H9 (cell line): ENCODE results near the gene TXNDC17. TPM values are rescaled to one million over a fixed set of nuclear protein-coding genes. Genes with fewer than 3 reads are reported as not detected.

Source experiments
- DNase-seq: peaks from one replicate; pipeline ENCODE4 v3.0.0-alpha.2; 2017
- H2AFZ ChIP-seq: one replicate; pipeline ENCODE4 v1.6.1; 2013; ENCODE audit warnings: mild to moderate bottlenecking, low read length, control low read depth, moderate library complexity
- H2AK5ac ChIP-seq: 2 replicates; pipeline ENCODE4 v1.6.1; 2013; ENCODE audit warnings: low read length, control low read depth, mixed read lengths; ENCODE audit not compliant: insufficient read length
- H2BK120ac ChIP-seq: one replicate; pipeline ENCODE4 v1.6.1; 2013; ENCODE audit warnings: low read depth, mild to moderate bottlenecking, low read length, control low read depth, inconsistent platforms; ENCODE audit not compliant: poor library complexity, severe bottlenecking
- H2BK12ac ChIP-seq: 2 replicates; pipeline ENCODE4 v1.6.1; 2013; ENCODE audit warnings: low read length, control low read depth, mixed read lengths, low read depth; ENCODE audit not compliant: insufficient read length
- H2BK15ac ChIP-seq: 2 replicates; pipeline ENCODE4 v1.6.1; 2013; ENCODE audit warnings: low read depth, low read length, control low read depth
- H2BK20ac ChIP-seq: one replicate; pipeline ENCODE4 v1.6.1; 2013; ENCODE audit warnings: low read depth, mild to moderate bottlenecking, low read length, control low read depth, inconsistent platforms; ENCODE audit not compliant: poor library complexity, severe bottlenecking
- H2BK5ac ChIP-seq: 2 replicates; pipeline ENCODE4 v1.6.1; 2013; ENCODE audit warnings: low read length, control low read depth, mixed read lengths; ENCODE audit not compliant: insufficient read length
- H3K14ac ChIP-seq: 2 replicates; pipeline ENCODE4 v1.6.1; 2013; ENCODE audit warnings: low read length, control low read depth; ENCODE audit not compliant: insufficient read depth
- H3K18ac ChIP-seq: 2 replicates; pipeline ENCODE4 v1.6.1; 2013; ENCODE audit warnings: low read depth, mild to moderate bottlenecking, mixed read lengths, low read length, control low read depth; ENCODE audit not compliant: insufficient read length
- H3K23ac ChIP-seq: 2 replicates; pipeline ENCODE4 v1.6.1; 2013; ENCODE audit warnings: low read length, control low read depth, mixed read lengths, low read depth; ENCODE audit not compliant: insufficient read length
- H3K23me2 ChIP-seq: 2 replicates; pipeline ENCODE4 v1.6.1; 2013; ENCODE audit warnings: low read depth, mild to moderate bottlenecking, mixed read lengths, low read length, control low read depth; ENCODE audit not compliant: insufficient read length, poor library complexity, severe bottlenecking
- H3K27ac ChIP-seq: 2 replicates; pipeline ENCODE4 v1.5.1; 2013; ENCODE audit warnings: low read length, control low read depth, mixed read lengths, low read depth; ENCODE audit not compliant: insufficient read length
- H3K27me3 ChIP-seq: 2 replicates; pipeline ENCODE4 v1.6.1; 2013; ENCODE audit warnings: low read length, control low read depth, inconsistent platforms; ENCODE audit not compliant: insufficient read depth
- H3K4ac ChIP-seq: 2 replicates; pipeline ENCODE4 v1.6.1; 2013; ENCODE audit warnings: low read depth, mild to moderate bottlenecking, control low read depth, inconsistent platforms, low read length, moderate library complexity
- H3K4me1 ChIP-seq: 2 replicates; pipeline ENCODE4 v1.6.1; 2013; ENCODE audit warnings: low read length, control low read depth, inconsistent platforms; ENCODE audit not compliant: insufficient read depth
- H3K4me2 ChIP-seq: 2 replicates; pipeline ENCODE4 v1.6.1; 2013; ENCODE audit warnings: low read length, control low read depth, mixed read lengths; ENCODE audit not compliant: insufficient read length, insufficient read depth
- H3K56ac ChIP-seq: 2 replicates; pipeline ENCODE4 v1.6.1; 2013; ENCODE audit warnings: low read depth, mild to moderate bottlenecking, mixed read lengths, low read length, control low read depth; ENCODE audit not compliant: insufficient read length
- H3K79me1 ChIP-seq: 2 replicates; pipeline ENCODE4 v1.6.1; 2013; ENCODE audit warnings: low read depth, mild to moderate bottlenecking, moderate library complexity, low read length, control low read depth, inconsistent platforms; ENCODE audit not compliant: insufficient read depth, poor library complexity, severe bottlenecking
- H3K79me2 ChIP-seq: 2 replicates; pipeline ENCODE4 v1.6.1; 2013; ENCODE audit warnings: low read length, control low read depth, inconsistent platforms; ENCODE audit not compliant: insufficient read depth
- H3K9ac ChIP-seq: 2 replicates; pipeline ENCODE4 v1.6.1; 2013; ENCODE audit warnings: low read length, control low read depth, mixed read lengths; ENCODE audit not compliant: insufficient read length; ENCODE audit errors: extremely low read depth
- H3K9me3 ChIP-seq: one replicate; pipeline ENCODE4 v1.6.1; 2013; ENCODE audit warnings: low read depth, low read length, inconsistent platforms; ENCODE audit not compliant: control insufficient read depth
- H3T11ph ChIP-seq: one replicate; pipeline ENCODE4 v1.6.1; 2013; ENCODE audit warnings: mild to moderate bottlenecking, low read length, control low read depth, inconsistent platforms
- H4K20me1 ChIP-seq: one replicate; pipeline ENCODE4 v1.6.1; 2013; ENCODE audit not compliant: control insufficient read depth, insufficient read length, insufficient read depth
- H4K5ac ChIP-seq: 2 replicates; pipeline ENCODE4 v1.6.1; 2013; ENCODE audit warnings: low read depth, mild to moderate bottlenecking, mixed read lengths, low read length, control low read depth; ENCODE audit not compliant: insufficient read length
- H4K8ac ChIP-seq: replicated peaks from 2 replicates; pipeline ENCODE4 v1.6.1; 2013; ENCODE audit warnings: low read length, control low read depth, mixed read lengths, low read depth; ENCODE audit not compliant: insufficient read length
- H4K91ac ChIP-seq: 2 replicates; pipeline ENCODE4 v1.6.1; 2013; ENCODE audit warnings: low read depth, mild to moderate bottlenecking, moderate library complexity, mixed read lengths, low read length, control low read depth; ENCODE audit not compliant: insufficient read length
- H3K27ac Mint-ChIP-seq, 3 experiments: 2 replicates in 2 of 3; 3 replicates in 1 of 3; pipeline ENCODE4 v1.8.0; 2020 to 2021; ENCODE audit warnings: mixed read lengths in 3 of 3, mild to moderate bottlenecking in 1 of 3, moderate library complexity in 1 of 3
- H3K27me3 Mint-ChIP-seq: 2 replicates; pipeline ENCODE4 v1.8.0; 2021; ENCODE audit warnings: low read depth, mild to moderate bottlenecking, moderate library complexity, mixed read lengths
- H3K36me3 Mint-ChIP-seq, 3 experiments: 2 replicates in 2 of 3; 3 replicates in 1 of 3; pipeline ENCODE4 v1.8.0; 2020 to 2021; ENCODE audit warnings: low read depth in 3 of 3, mixed read lengths in 3 of 3; ENCODE audit not compliant: insufficient read depth in 1 of 3
- H3K4me1 Mint-ChIP-seq, 2 experiments: 2 replicates each; pipeline ENCODE4 v1.8.0; 2020; ENCODE audit warnings: mixed read lengths in 2 of 2
- H3K4me3 Mint-ChIP-seq, 2 experiments: 2 replicates in 1 of 2; 3 replicates in 1 of 2; pipeline ENCODE4 v1.8.0; 2020 to 2021; ENCODE audit warnings: mild to moderate bottlenecking in 2 of 2, mixed read lengths in 2 of 2, moderate library complexity in 1 of 2
- H3K9me3 Mint-ChIP-seq, 2 experiments: 2 replicates in 1 of 2; 3 replicates in 1 of 2; pipeline ENCODE4 v1.8.0; 2020; ENCODE audit warnings: mild to moderate bottlenecking in 2 of 2, mixed read lengths in 2 of 2, moderate library complexity in 1 of 2
- WGBS: extraction: QIAGEN DNeasy Blood & Tissue Kit; methylation state at CpG from one replicate; pipeline ENCODE4 v1.1.7; 2013; ENCODE audit warnings: missing lambda C conversion rate, low lambda C conversion rate, mixed read lengths; ENCODE audit not compliant: insufficient read length; ENCODE audit errors: extremely low coverage; 5-methylcytosine and 5-hydroxymethylcytosine counted together
- total RNA-seq: library from RNA; stranded (reverse); gene quantifications from 2 replicates; pipeline ENCODE4 v1.2.1, GENCODE V29; 2021
- TF ChIP-seq, protein P1 (sequence below): fragments of 200-600 bp; sonication (generic); conservative IDR thresholded peaks from 3 replicates; pipeline ENCODE4 v1.8.0; 2021; ENCODE audit warnings: antibody characterized with exemption, mild to moderate bottlenecking

The TXNDC17 gene
- total RNA-seq, 1 experiment from 2014 or later: 170 TPM

DNA sequence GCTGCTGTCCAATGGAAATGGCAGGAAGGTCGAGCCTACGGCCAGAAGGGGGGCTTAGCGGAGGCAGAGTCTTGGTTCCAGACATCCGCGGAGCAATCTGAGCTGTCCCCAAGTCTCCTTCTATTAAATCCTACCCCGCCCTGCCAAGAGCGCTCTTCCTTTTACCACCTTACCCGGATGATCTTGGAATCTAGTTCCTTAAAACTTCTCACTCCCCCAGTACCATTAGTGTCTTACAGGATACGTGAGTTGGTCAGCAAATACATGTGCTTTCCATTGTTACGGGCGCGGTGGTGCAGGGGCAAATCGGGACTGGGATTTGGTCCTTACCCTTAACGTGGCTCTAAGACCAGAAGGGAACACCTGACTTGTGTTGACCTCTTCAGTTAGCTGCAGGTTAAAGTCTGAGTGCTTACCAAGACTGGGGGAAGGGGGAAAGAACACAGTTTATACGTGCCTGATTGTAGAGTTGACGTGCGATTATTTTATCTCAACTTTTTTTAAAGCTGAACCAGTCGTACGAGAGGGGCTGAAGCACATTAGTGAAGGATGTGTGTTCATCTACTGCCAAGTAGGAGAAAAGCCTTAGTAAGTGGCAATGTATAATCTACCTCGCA, 495 bp downstream of the TXNDC17 start:
- Histone ChIP-seq H2BK5ac (no peak overlapping the region), H3K23me2 (peaks cover 18% of the 10 kb centered on the region), H3K18ac (peak overlapping the region; percentile 5), H2AK5ac (no peak overlapping the region), H3K4me1 (no peaks in the 10 kb centered on the region), H3T11ph (no peak overlapping the region), H3K9ac (peak overlapping the region; percentile 75), H2BK20ac (no peak overlapping the region), H4K91ac (no peak overlapping the region), H4K20me1 (no peaks in the 10 kb centered on the region), H3K56ac (no peak overlapping the region), H2BK120ac (no peak overlapping the region), H3K27ac (peak overlapping the region; percentile 7), H3K4me2 (peak overlapping the region; percentile 99), H2AFZ (no peak overlapping the region), H3K14ac (peak overlapping the region; percentile 41), H3K27me3 (no peaks in the 10 kb centered on the region), H4K5ac (no peak overlapping the region), H3K23ac (no peak overlapping the region), H3K4ac (no peak overlapping the region), H3K79me1 (no peaks in the 10 kb centered on the region), H2BK15ac (no peak overlapping the region), H4K8ac (no peak overlapping the region), H3K79me2 (peaks cover 2% of the 10 kb centered on the region; the same call in 1 of the 2 replicates), H3K9me3 (no peaks in the 10 kb centered on the region), H2BK12ac (no peak overlapping the region)
- TF ChIP-seq, protein P1, sequence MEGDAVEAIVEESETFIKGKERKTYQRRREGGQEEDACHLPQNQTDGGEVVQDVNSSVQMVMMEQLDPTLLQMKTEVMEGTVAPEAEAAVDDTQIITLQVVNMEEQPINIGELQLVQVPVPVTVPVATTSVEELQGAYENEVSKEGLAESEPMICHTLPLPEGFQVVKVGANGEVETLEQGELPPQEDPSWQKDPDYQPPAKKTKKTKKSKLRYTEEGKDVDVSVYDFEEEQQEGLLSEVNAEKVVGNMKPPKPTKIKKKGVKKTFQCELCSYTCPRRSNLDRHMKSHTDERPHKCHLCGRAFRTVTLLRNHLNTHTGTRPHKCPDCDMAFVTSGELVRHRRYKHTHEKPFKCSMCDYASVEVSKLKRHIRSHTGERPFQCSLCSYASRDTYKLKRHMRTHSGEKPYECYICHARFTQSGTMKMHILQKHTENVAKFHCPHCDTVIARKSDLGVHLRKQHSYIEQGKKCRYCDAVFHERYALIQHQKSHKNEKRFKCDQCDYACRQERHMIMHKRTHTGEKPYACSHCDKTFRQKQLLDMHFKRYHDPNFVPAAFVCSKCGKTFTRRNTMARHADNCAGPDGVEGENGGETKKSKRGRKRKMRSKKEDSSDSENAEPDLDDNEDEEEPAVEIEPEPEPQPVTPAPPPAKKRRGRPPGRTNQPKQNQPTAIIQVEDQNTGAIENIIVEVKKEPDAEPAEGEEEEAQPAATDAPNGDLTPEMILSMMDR: no peak
- Mint-ChIP-seq H3K4me3 (peak overlapping the region; percentile 91 to 94), H3K27ac (peak overlapping the region; percentile 73 to 100 (median 96); a peak in 6 of 7 replicates), H3K9me3 (no peaks in the 10 kb centered on the region), H3K4me1 (peaks cover 15 to 20% of the 10 kb centered on the region in 2 experiments), H3K27me3 (no peaks in the 10 kb centered on the region; the same call in 1 of the 2 replicates), H3K36me3 (peaks cover 3 to 33% (median 28%) of the 10 kb centered on the region in 3 experiments; a peak in 6 of 7 replicates)
- no peak for DNase-seq
- WGBS: no CpG with 5 or more reads among the region's 20 CpGs
